Activated T-cell treated with anti-CD3 and anti-CD28 coated beads for 48 hours (primary cell): ENCODE measurements around the gene NOTCH4.
"Not testable (repeated sequence)": the region's sequence is repeated elsewhere in the genome, so short reads cannot be mapped to it uniquely, and the experiment has no call there.

Experiments used
- DNase-seq: peaks from one replicate; pipeline ENCODE4 v3.0.0-alpha.2; 2020; ENCODE audit warnings: low read depth

The NOTCH4 gene

DNA sequence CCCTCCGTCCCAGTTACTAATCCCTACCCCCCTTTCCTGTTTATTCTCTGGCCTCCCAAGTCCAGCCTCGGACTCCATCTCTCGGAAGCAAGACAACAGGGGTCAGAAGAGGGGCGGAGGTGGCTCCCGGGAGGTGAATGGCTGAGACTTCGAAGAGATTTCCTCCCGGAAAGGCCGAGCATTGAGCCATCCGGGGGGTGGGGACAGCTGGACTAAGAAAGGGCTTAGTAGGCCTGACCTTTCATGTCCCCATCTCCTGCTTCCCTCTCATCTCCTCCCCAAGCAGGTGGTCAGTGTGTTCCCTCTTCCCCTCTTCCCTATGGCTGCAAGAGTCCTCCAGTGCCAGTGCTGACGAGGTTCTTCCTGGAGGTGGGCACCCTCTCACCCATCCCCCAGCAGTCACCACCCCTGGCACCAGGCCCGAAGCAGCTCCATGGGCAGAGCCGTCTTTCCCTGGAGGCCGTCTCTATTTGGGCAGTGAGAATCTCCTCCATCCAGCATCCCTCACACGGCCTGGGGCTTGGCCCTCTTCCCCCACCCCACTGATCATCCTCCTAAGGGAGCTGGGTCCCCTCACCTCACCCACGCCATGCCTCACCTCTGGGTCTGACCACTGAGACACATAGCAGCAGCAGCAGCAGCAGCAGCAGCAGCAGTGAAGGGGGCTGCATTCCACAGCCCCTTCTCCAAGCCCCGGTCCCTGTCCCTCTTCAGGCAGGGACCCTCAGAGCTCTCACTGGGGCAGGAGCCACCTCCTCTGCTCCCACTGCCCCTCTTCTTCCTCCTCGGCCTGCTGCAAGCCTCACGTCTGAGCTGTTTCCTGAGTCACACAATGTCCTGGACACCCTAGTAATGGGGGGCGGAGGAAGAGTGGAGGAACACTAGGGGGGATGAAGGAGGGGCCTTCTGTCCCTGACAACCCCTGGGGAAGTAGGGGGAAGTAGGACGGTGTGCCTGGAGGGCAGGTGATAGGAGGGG lies at the start of gene NOTCH4:
Gene NOTCH4 (minus strand): TSS at position 810 of the 978 bp plus-strand sequence. CDS start 139 bp downstream, at position 671.
- DNase-seq = no peak

DNA sequence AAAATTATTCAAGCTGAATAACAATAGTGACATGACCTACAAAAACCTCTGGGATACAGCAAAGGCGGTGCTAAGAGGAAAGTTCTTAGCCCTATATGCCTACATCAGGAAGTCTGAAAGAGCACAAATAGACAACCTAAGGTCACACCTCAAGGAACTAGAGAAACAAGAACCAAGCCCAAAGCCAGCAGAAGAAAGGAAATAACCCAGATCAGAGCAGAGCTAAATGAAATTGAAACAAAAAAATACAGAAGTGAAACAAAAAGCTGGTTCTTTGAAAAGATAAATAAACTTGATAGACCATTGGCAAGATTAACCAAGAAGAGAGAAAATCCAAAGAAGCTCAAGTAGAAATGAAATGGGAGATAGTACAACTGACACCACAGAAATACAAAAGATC lies 47.6 kb upstream of the NOTCH4 start:
- no peak for DNase-seq

- not testable (repeated sequence) for DNase-seq
Observed at GRCh38 chr6:32268459-32268858, 44.6 kb upstream of the NOTCH4 start.

- DNase-seq = no peak
Observed at GRCh38 chr6:32267035-32267434, 43.2 kb upstream of the NOTCH4 start.

- DNase-seq = not testable (repeated sequence)
Observed at GRCh38 chr6:32257262-32257661, 33.4 kb upstream of the NOTCH4 start.

GRCh38 chr6:32255199-32256153 lies 31.6 kb upstream of the NOTCH4 start:
- DNase-seq = peak; percentile 66

DNA sequence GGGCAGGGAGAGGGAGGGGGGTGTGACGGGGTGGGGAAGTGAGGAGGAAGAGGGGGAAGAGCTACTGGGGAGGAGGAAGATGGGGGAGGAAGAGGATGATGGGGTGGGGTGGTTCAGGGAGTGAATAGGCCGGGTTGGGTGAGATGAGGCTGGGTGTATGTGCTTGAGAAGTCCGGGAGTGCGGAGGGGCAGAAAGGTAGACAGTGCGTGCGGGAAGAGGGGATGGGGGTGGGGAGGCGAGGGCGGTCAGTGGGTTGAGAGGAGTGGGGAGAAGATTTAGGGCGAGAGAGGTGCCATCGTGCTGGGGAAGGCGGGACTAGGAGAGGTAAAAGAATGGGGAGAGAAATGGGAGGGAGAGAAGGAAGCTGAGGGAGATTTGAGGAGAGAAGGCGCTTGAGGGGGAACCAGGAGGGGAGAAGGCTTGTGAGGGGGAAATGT lies 30.9 kb upstream of the NOTCH4 start:
- no peak for DNase-seq

DNA sequence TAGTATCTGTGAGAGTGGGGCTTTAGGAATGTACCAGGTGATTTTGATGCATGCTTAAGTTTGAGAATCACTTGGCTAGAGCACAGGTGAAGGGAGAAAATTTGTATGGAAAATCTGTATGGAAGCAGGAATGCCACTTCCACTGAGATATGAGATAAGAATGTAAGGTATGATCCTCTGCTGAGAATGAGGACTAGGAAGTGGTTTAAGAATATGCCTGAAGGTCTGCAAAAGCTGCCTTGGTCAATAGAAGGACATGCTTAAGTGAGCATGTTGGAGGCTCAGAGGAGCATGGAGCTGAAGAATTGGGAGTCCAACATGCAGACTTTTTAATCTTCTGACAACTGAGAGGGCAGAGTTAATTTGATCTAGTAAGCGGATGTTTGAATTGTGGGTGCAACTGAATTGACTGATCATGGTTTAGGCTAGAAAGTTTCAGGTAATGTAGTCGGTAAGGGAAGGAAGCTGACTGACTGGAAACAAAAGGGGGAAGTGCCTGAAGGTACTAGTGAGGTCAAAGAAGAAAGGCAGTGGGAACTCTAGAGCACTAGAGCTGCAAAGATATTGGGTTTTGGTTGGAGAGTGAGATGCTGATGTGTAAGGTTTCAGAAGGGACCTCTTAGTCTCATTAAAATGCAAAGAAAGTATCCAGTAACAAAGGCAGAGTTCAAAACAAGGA lies 28.6 kb upstream of the NOTCH4 start:
- DNase-seq = no peak

DNA sequence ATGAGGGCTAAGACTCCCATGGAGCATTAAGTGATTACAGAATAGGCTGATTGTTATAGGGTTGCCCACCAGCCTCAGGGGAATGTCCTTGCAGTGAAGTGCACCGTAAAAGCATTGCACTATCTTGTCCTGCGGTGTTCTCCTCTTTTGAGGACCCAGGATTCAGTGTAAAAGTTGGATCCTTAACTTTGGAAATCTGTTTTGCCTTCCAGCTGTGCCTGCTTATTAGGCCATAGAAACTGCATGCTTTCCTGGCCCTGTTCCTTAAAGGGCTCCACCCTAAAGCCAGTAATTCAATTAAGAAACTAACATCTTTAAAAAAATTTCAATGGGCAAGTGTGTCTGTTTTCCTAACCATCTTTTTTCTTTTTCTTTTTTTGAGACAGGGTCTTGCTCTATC lies 25.4 kb upstream of the NOTCH4 start:
- no peak for DNase-seq

DNA sequence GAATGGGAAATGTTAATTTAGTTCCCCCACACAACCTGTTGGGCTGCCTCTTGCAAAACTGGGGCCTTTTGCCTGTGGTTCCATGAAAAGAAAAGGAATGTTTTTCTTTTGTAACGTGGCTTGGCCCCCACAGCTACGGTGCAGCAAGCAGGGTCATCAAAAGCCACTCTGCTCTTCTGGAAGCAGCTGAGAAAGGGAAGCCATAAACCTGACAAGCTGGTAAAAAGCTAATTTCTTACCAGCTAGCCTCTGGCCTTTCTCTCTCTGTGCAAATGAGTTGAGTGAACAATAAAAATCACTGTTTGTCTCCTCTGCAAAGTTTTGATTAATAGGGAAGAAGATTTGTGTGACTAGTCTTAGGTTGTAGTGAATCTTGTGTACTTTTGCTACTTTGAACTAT lies 23.5 kb upstream of the NOTCH4 start:
- DNase-seq = no peak

DNA sequence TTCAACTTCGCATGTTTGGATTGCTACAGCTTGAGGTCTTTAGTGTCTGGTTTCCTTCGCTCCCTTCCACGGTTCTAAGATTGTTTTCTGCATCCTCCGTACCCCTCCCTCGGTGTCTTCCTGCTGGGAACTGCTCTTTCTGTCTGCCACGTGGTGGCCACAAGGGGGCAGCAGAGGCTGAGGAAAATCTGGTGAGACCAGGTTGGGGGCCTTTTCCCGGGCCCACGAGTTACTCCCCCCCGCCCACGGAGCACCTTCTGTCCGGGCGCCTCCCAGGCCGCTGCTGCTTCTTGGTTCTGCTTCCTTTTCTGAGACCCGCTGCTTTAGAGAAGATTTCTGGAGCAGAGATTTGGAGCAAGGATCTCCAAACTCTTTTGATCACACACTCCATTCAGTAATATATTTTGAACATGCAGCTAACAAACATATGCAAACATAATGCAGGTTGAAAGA lies 21.1 kb upstream of the NOTCH4 start:
- peak; percentile 48 for DNase-seq

- DNase-seq = no peak
Observed at GRCh38 chr6:32244270-32244669, 20.4 kb upstream of the NOTCH4 start.

DNA sequence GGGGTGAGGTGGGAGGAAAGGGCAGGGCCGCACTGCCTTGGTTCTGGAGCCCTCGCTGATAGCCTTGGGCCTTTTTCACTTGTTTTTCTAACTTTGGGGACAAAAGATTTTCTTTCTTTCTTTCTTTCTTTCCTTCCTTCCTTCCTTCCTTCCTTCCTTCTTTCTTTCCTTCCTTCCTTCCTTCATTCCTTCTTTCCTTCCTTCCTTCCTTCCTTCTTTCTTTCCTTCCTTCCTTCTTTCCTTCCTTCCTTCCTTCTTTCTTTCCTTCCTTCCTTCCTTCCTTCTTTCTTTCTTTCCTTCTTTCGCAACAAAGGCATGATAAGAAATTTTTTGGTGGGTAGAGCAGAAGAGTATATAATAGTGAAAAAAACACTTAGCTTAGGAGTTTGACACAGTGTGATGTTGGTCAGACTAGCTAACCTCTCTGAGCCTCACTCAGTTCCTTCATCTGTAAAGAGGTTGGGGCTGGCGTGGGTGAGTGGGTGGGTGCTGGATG lies 18.5 kb upstream of the NOTCH4 start:
- DNase-seq = not testable (repeated sequence)

GRCh38 chr6:32240686-32241085 lies 16.8 kb upstream of the NOTCH4 start:
- DNase-seq = no peak

DNA sequence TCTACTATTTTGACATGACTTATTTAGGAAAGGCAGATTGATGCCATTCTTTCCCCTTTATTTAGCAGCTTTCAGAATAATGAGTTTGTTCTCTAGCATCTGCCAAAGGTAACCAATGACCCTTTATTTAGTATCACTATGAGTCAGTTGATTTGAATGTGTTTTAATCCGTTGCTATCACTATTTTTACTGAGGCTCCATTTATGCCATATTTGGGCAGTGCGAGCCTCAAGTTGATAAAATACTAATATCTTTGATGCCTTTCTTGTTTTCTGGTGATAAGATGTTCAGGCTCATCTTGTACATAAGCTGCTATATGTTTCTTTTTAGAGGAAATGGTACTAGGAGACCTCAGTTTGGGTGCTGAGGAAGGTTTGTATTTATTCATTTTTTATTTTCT lies 15.6 kb upstream of the NOTCH4 start:
- no peak for DNase-seq

GRCh38 chr6:32234934-32235333 lies 11.1 kb upstream of the NOTCH4 start:
- DNase-seq = no peak

DNA sequence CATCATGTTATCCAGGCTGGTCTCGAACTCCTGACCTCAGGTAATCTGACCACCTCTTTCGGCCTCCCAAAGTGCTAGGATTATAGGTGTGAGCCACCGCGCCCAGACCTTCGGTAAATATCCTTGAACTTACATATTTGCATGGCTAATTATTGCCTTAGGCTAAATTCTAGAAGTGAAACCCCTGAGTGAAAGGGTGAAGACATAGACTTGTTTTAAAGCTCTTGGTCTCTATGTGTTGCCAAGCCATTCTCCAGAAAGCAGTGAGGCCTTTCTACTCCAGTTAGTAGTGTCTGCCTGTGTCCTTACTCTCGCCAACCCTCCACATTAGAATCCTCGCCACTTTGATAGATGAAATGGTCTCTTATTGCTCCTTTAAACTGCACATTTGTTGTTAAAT lies 2.6 kb upstream of the NOTCH4 start:
- no peak for DNase-seq

- no peak for DNase-seq
Observed at GRCh38 chr6:32224696-32225095, 829 bp upstream of the NOTCH4 start.

- DNase-seq = no peak
Observed at GRCh38 chr6:32222333-32223230, 1.3 kb downstream of the NOTCH4 start.

- no peak for DNase-seq
Observed at GRCh38 chr6:32220021-32220420, 3.8 kb downstream of the NOTCH4 start.

GRCh38 chr6:32218167-32218566 lies 5.7 kb downstream of the NOTCH4 start:
- DNase-seq = no peak
